Stimulated activated CD4-positive, alpha-beta T cell treated with anti-CD3 and anti-CD28 coated beads, Interleukin-4, amount 100 ng/mL, for 24 hours (primary cell): ENCODE measurements around the gene WWTR1.

Experiments used
- DNase-seq: peaks from one replicate; pipeline ENCODE4 v3.0.0-alpha.2; 2020

The WWTR1 gene

DNA sequence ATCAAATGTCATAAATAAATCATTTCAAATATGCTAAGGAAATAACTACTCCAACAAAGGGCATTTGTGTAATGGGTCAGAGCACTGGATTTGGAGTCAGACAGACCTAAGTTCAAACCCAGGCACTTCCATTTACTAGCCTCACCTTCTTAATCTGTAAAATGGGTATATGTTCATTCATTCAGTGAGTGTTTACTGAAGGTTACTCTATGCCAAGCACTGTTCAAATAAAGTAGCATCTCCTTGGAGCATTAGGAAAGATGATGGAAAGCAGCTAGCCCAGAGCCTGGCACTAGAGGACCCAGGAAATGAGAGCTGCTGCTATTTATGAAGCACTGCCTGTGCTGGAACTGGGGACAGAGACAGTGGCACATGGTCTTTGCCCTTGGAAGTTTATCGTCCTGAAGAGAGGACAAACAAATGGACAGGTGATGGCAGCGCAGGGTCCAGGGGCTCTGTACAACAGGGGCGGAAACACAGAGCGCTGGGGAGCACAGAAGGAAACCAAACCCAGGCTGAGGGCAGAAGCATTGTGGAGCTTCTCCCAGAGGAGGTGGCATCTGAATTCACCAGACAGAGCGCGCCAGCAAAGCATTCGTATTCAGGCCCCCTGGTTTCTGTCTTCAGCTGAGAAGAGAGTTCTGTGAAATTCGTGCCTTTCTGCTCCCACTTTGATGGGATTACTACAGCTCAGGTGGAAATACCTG, 164.4 kb downstream of the WWTR1 start:
- no peak for DNase-seq

DNA sequence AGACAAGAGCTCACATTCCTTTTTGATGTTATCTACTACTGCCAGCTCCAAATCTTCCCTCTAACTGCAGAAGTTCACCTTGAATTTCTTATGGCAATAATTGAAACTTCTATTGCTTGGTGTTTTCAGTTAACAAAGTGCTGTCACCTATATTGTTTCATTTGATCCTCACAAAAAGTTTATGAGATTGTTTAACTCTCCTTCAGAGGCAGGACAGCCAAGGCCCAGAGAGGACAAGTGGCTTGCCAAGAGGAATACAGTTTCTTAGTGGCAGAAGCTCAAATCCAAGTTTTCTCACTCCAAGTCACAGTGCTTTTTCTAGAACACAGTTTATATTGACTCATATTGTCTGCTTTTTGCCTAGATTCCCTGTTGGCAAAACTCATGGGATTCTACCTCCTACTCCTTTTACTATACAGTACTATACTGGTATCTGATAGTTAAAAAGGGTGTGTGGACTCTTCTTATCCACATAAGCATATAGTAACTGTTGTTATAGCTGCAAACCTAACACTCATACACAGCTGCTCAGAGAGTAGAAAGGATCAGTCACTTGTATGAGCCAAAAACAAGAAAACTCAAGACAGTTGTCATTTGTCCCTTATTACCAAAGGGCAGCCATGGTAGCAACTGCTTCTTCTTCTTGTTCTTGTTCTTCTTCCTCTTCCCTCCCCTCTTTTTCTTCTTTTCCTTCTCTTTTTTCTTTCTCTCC, 167.4 kb downstream of the WWTR1 start:
- DNase-seq = no peak

DNA sequence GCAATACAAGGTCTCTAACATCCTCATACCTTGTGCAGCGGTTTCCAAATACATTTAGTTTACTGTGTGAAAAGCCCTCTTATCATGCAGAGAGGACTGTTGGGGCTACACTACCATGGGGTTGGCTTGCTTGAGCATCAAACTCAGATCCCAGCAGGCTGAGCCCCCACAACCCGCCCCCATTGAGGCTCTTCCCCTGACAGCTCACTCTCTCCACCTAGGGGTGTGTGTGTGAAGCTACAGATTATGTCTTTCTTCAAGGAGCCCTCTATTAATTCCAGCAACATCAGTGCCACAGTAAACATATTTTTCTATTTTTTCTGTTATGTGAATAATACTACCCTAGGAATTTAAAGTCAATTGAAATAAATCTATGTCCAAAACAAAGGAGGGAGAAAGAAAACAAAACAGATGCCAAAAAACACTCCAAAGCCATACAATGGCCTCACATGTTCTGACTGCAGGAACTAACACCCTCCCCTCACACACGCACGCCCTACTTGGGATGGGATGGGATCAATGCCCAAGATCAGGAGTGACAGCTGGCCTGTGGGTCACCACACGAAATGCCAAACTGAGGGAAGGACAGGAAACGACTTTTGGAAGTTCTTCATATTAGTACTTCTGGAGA, 168.7 kb downstream of the WWTR1 start:
- DNase-seq = no peak

DNA sequence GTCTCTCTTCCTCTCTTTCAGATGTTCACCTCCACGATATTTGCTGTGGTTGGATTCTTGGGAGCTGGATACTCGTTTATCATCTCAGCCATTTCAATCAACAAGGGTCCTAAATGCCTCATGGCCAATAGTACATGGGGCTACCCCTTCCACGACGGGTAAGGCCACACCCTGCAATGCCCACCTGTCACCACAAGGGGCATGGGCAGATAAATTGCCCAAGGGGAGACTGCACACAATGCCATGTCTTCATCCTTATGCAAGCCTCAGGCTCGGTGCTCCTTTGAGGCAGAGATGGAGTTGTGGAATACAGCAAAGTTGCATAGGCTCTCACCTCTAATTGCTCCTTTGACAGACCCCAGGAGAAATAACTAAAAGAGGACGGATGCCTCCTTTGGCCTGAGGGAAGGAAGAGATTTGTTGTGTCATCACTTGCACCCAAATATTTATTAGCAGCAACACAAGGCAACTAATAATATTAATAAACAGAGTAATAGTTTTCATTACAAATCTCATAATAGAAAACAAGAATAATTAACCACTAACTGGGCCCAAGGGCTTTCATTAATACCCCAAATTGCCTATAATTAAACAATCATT, 170.1 kb downstream of the WWTR1 start:
- peak; percentile 15 for DNase-seq

DNA sequence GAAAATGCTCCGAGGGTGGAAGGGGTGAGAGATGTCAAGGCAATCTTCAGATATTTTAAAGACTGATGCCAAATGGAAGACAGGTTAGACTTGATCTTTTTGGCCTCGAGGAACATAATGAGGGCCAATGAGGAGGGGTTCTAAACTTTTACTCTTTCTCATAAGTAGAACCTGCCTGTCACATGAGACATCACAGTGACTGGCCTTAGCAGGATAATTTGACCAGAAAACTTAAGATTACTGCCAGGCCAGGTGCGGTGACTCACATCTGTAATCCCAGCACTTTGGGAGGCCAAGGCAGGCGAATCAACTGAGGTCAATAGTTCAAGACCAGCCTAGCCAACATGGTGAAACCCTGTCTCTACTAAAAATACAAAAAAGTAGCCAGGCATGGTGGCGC, 171.1 kb downstream of the WWTR1 start:
- no peak for DNase-seq

DNA sequence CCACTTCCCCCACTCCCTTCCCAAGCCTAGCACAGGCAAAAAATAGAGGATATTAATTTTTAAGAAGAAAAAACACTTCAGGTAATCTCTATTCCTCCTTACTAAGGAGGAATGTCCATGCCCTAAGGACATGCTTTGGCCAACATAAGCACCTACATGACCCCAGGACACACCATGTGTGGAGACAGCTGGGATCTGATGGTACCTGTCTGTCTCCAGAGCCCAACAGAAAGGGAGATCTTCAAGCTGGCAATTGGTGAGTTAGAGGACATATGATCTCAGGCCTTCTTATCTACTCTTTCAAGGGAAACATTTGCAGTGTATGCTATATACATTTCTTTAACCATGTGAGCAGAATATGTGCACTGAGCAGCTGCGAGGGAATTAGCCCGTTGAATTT, 176.3 kb downstream of the WWTR1 start:
- DNase-seq = no peak

DNA sequence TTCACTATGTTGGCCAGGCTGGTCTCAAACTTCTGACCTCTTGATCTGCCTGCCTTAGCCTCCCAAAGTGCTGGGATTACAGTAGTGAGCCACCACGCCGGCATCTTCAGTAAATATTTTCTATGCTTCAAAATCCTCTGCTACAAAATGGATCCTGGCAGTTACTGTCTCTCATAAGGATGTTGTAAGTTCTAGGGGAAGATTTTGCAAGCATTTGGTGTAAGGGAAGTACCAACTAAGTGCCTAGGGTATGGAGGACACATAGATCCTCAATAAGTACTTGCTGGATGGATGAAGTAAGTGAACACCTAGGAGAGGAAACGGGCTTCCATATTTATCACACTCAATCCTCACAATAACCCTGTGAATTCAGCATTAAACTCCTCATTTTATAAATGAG, 176.8 kb downstream of the WWTR1 start:
- DNase-seq = no peak

DNA sequence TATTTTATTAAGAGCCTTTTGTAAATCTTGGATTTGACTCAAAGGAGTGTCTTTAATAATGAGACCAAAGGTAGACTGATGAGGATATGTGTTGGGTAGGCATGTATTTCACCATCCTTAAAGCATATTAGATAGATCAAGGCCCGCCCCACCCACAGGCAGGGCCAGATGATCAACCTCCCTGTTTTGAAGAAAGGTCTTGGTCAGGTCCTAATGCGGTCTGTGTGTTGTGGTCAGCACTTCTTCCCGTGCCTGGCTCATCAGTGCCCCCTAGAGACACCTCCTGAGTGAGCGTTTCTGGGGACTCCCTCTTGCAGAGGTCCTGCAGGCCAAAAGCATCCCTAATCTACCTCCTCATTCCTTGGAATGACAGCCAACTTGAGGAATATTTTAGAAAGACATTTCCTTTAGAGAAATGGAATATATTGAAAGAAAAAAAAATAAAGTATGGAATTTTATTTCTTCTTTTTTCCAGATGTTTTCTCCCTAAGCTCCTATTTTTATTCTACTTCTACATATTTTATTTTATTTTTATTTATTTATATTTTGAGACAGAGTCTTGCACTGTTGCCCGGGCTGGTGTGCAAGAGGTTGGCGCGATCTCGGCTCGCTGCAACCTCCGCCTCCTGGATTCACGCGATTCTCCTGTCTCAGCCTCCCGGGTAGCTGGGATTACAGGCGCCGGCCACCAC, 177.4 kb downstream of the WWTR1 start:
- peak; percentile 13 for DNase-seq

DNA sequence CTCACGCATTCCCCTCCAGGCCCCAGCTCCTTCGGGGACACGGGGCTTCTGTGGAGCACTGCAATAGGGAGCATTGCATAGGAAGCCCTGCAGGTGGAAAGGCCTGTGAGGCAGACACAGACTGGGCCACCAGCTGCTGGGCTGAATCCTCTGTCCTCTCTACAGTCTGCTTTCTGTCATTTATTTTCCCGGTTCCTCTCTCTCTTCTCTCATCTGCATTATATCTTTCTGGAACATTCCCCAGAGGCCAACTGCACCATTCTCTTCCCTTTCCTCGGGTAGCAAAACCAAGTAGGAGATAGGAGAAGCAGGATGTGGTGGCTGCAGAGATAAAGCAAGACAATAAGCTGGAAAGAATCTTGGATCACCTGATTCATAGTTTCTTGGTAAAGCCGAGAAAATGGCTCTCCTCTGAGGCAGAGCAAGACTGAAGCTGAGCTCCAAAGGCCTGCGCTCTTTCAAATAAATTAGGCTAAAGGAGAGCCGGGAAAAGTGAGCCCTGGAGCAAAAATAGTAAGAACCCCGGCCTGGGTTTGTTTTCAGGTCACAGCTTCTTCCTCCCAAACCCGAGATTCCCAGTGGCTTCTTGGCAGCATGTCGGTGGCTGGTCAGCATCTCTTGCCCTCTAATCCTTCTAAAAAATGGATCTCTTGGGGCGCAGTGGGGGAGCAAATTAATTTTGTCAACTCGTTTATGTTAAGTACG, 178.1 kb downstream of the WWTR1 start:
- no peak for DNase-seq

DNA sequence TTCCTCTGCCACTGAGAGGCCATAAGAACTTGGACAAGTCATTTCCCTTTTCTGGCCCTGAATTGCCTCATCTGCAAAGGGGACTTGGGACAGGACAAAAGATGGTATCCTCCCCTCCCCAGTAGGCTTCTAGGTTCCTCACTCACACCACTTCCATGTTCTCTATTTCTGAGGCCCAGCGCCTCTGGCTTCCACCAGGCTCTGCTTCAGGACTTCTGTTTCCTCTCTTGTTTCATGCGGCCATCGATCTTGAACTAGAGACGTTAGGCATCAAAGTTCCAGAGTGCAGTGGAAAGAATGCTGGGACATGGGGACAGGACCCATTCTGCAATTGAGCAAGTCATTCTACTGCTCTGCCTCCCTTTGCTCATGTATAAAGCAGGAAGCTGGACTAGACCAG, 181.6 kb downstream of the WWTR1 start:
- DNase-seq = no peak

DNA sequence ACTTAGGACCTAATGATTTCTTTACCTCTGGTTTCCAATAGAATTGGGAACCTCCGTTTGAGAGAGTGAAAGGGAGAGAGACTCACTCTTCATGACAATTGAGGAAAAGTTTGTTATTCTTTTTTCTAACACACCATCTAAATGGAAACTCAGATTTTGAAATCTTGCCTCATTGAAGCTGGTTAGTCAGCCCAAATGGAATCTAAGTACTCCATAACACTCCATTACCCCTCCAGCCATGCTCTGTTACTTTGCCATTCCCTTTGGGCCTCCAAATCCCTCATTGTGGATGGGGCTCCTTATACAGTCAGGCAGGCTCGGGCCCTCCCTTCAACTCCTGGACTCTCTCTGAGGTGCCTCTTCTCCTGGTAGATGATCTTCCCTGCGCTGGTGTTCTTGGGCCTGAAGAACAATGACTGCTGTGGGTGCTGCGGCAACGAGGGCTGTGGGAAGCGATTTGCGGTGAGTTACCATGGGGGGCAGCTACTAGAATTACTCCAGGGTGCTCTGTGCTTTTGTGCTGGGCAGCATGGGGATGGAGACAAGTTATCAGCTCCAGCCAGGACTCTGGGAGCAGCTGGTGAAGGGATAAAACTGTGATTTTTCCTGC, 182.3 kb downstream of the WWTR1 start:
- DNase-seq = no peak

DNA sequence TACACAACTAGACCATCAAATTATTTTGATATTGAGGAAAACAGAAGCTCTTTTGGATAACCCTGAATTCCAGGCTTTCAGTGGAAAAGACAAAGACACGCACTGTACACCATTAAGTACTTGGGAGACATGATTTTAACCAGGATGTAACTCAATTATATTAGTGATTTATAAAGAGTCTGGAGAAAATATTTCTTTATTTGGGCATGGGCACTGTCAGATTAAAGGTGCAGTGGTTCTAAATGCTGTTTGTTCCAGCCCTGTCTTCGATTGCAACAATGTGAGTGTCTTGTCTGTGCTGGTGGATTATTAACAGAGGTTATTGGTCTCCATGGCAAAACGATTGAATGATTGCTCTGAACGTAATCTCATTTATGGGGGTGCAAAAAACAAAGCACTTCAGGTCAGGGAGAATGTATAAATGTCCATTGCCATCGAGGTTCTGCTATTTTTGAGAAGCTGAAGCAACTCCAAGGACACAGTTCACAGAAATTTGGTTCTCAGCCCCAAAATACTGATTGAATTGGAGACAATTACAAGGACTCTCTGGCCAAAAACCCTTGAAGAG, 183.5 kb downstream of the WWTR1 start, which contains the start of gene TM4SF4:
TM4SF4 (plus strand) TSS at position 448 of the 568 bp plus-strand sequence. CDS start 181 bp downstream, outside the sequence.
- no peak for DNase-seq

DNA sequence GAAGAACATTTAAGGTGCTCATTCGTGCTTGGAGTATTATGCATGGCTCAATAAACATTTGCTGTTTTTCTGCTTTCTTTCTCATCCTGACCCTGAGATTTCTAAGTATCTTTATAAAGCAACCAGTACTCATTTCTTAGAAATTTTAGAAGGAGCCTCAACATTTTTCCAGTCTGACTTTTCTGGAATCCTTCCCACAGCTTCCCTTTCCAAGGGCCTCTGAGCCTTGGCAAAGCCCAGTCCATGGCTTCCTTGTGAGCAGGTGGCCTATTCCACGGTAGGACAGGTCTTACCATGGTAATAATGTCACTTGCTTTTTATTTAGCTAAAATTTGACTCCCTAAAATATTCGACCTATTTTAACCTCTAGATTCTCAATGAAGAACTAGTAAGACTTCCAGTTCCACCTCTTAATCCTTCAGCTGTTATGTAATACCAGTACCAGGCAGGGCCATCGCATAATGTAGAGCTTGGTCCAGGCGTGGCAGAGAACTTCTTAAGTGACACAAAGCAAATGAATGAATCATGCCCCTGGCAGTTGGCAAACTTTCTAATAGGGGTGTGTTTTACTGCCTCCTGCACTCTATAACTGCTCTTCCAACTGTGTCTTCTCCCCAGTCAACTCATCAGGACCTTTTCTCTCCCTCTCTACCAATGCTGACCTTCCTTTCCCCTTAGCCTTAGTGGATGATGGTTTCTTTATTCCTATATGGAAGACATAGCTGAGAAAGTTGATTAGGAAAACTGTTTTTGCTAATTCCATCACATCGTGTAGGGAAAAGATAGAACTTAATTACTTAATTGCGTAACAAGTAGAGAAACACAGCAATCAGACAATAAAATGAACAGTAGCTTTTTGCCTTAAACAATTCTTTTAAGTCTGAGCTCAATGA, 184.2 kb downstream of the WWTR1 start:
- DNase-seq = no peak

DNA sequence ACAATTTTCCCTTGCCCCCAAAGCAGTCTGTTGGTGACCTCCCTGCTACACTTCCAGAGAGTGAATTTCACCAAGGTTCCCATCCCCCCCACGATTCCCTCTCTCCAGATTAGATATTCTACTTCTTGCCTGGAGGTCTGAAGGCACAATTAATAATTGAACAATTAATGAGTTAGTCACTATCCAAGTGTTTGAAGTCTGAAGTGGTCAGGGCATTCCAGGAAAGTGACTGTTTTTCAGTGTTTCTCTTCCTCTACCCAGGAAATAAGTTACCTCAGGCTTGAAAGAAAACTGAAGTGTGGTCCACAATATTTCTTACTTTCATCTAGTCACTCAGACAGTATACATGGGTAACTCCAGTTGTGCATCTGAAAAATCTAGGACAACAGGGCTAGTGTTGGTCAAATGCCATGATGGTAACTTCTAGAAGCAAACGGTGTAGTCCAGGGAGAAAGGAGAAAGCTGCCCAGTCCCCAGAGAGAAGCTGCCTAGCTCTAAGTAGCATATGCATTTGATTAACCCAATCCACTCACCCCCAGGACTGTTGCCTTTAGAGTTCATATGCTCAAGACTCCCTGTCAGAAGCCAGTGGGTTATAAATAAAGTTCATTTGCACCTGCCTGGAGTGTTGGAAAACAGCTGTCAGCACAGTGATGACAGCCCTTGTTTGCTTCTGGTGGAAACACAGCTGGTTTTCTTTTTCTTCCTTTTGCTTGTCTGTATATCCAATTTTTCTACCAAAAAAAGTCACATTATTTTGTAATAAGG, 185.6 kb downstream of the WWTR1 start:
- no peak for DNase-seq

DNA sequence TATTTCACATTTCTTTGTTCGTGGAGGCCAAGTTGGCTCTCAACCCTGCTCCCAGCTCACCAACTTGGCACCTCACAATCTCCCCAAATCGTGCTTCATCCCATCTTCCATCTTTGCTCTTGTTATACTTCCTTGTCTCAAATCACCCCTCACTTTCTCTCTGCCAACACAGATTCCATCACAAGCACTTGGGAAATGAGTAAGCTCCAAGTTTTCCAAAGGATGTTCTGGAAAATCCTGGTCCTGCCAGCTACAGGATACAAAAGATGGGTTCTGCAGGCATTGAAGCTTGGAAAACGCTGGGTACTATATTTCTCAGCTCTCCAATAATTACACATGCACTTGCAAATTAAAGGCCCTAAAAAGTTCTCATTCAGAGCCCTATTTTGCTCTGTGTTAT, 187.4 kb downstream of the WWTR1 start:
- DNase-seq = no peak

DNA sequence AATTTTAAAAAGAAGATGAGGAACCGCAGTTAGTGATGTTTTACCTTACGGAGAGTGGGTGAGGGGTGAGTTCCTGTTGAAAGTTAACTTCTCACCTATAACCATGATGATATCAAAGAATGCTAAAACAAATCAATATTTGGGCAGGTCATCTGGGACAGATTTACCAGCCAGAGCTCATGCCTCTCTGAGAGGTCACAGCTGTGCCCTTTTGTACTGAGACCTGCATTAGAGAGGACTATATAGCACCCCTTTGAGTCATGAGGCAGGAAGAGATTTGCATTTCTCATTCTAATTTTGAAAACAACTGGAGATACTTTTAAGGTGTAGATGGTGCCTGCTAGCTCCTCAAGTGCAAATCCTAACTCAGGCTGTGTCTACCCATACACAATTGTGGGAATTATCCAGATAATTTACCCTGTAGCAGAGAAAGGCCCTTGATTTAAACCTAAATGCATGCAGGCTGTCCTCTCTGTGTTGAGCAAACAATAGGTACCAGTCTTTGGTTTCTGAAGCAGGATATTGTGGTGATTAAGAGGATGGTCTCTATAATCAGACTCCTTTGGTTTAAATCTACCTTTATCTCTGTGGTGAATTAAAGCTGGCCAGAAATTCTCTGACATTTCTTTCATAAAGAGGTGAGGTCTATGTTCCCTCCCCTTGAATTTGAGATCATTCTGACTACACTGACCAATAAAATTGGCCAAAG, 189.2 kb downstream of the WWTR1 start:
- DNase-seq = no peak
